Frontal cortex (tissue), 4 donors: Measurements from ENCODE around the gene CACFD1. TPM values are rescaled to one million over a fixed set of nuclear protein-coding genes. Genes with fewer than 3 reads are reported as not detected.

ENCODE experiments used
- DNase-seq, 2 donors: peaks; one replicate each; pipeline ENCODE4 v3.0.0; 2012; ENCODE audit warnings: low spot score in 2 of 2
- FAIRE-seq: peaks from 2 replicates; lab custom pipeline; 2012; peaks lifted over from hg19 to GRCh38; lab: Jason Lieb, UNC
- total RNA-seq: library from RNA; depleted of rRNA; stranded (reverse); fragments of >200 nt; gene quantifications from one replicate; pipeline ENCODE4 v1.2.3, GENCODE V29; 2014
- donor health status: control.
- donor health status: control.
- donor health status: control.

The CACFD1 gene
- total RNA-seq, 1 donor from 2014 or later: 22.8 TPM

GRCh38 chr9:133460405-133461175 is 812 bp downstream of the CACFD1 start:
- FAIRE-seq (no peak), DNase-seq (peak in 1 of 2 donors; percentile 91)

- no peak for FAIRE-seq
- DNase-seq: no peak
Observed at GRCh38 chr9:133461975-133462374, 2.2 kb downstream of the CACFD1 start.

GRCh38 chr9:133463234-133463863 is 3.6 kb downstream of the CACFD1 start:
- FAIRE-seq (no peak), DNase-seq (no peak)

GRCh38 chr9:133463864-133464615 is 4.3 kb downstream of the CACFD1 start:
- FAIRE-seq: no peak
- no peak for DNase-seq

GRCh38 chr9:133464638-133465037 is 4.9 kb downstream of the CACFD1 start:
- DNase-seq (no peak), FAIRE-seq (no peak)

GRCh38 chr9:133465984-133466383 is 6.2 kb downstream of the CACFD1 start:
- DNase-seq (no peak), FAIRE-seq (no peak)

- FAIRE-seq (no peak), DNase-seq (no peak)
Observed at GRCh38 chr9:133467101-133467500, 7.3 kb downstream of the CACFD1 start.

- no peak for DNase-seq
- FAIRE-seq: no peak
Observed at GRCh38 chr9:133468374-133468773, 8.6 kb downstream of the CACFD1 start.

- FAIRE-seq (no peak), DNase-seq (no peak)
Observed at GRCh38 chr9:133468777-133469421, 9.1 kb downstream of the CACFD1 start.

GRCh38 chr9:133470427-133470924 is 10.7 kb downstream of the CACFD1 start:
- FAIRE-seq: no peak

GRCh38 chr9:133470988-133471387 is 11.2 kb downstream of the CACFD1 start:
- FAIRE-seq (no peak), DNase-seq (no peak)

More at GRCh38 chr9:133470427-133470924, 10.7 kb downstream of the CACFD1 start:
- DNase-seq: no peak

GRCh38 chr9:133471551-133472276 is 11.9 kb downstream of the CACFD1 start:
- FAIRE-seq: no peak

GRCh38 chr9:133472277-133472645 is 12.5 kb downstream of the CACFD1 start:
- DNase-seq: no peak
- FAIRE-seq: no peak

More at GRCh38 chr9:133471551-133472276, 11.9 kb downstream of the CACFD1 start:
- no peak for DNase-seq

GRCh38 chr9:133472753-133473378 is 13.1 kb downstream of the CACFD1 start:
- DNase-seq: no peak
- FAIRE-seq: no peak

GRCh38 chr9:133473743-133474142 is 14.0 kb downstream of the CACFD1 start:
- FAIRE-seq: no peak

GRCh38 chr9:133474215-133474614 is 14.4 kb downstream of the CACFD1 start:
- FAIRE-seq (no peak), DNase-seq (no peak)

More at GRCh38 chr9:133473743-133474142, 14.0 kb downstream of the CACFD1 start:
- DNase-seq: no peak

GRCh38 chr9:133474853-133475252 is 15.1 kb downstream of the CACFD1 start:
- DNase-seq (no peak), FAIRE-seq (no peak)

- FAIRE-seq: no peak
- no peak for DNase-seq
Observed at GRCh38 chr9:133475292-133476012, 15.7 kb downstream of the CACFD1 start.
